ENCODE data around the gene ANK2.

The ANK2 gene

DNA sequence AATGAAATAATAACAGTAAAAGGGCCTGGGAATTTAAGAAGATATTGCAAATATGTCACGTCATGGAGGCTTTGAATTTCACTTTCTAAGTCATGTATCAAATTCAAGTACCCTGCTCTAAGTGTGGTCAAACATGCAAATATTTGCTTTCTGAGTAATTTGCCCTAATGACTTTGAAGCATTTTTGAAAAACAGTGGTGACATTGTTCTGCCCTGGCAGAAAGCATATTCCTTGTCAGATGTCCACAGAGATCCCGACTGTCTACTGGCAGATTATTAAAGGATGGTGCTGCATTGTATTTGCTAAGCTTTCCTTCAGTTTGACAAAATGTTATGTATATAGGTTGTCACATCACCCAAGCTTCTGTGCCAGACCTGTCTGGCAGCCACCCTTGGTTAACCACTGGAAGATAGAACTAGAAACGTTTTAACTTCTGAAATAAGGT lies 92.5 kb downstream of the ANK2 start:
- no peak overlapping the region for H3K27ac ChIP-seq (replicated peaks)
- DNase-seq (ENCODE audit: low read depth in 1 of 2, low spot score in 1 of 2), result no peak
- no peaks in the 10 kb centered on the region for H3K27me3 ChIP-seq (ENCODE audit: insufficient read depth, poor library complexity, severe bottlenecking)
- TF ChIP-seq GABPA (IDR thresholded peaks at IDR 0.05; ENCODE audit: low read depth) (no peak), CTCF (IDR thresholded peaks at IDR 0.05; ENCODE audit: insufficient read depth, low read length) (no peak), POLR2AphosphoS5 (IDR thresholded peaks at IDR 0.05; ENCODE audit: low read depth) (no peak), SPI1 (IDR thresholded peaks at IDR 0.05; ENCODE audit: borderline replicate concordance, low read depth) (no peak)
- TF ChIP-seq, protein P1, sequence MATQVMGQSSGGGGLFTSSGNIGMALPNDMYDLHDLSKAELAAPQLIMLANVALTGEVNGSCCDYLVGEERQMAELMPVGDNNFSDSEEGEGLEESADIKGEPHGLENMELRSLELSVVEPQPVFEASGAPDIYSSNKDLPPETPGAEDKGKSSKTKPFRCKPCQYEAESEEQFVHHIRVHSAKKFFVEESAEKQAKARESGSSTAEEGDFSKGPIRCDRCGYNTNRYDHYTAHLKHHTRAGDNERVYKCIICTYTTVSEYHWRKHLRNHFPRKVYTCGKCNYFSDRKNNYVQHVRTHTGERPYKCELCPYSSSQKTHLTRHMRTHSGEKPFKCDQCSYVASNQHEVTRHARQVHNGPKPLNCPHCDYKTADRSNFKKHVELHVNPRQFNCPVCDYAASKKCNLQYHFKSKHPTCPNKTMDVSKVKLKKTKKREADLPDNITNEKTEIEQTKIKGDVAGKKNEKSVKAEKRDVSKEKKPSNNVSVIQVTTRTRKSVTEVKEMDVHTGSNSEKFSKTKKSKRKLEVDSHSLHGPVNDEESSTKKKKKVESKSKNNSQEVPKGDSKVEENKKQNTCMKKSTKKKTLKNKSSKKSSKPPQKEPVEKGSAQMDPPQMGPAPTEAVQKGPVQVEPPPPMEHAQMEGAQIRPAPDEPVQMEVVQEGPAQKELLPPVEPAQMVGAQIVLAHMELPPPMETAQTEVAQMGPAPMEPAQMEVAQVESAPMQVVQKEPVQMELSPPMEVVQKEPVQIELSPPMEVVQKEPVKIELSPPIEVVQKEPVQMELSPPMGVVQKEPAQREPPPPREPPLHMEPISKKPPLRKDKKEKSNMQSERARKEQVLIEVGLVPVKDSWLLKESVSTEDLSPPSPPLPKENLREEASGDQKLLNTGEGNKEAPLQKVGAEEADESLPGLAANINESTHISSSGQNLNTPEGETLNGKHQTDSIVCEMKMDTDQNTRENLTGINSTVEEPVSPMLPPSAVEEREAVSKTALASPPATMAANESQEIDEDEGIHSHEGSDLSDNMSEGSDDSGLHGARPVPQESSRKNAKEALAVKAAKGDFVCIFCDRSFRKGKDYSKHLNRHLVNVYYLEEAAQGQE (IDR thresholded peaks at IDR 0.05; ENCODE audit: insufficient replicate concordance, low read depth), result no peak
- no peak overlapping the region for H3K4me3 ChIP-seq (replicated peaks; ENCODE audit: insufficient read depth, low read length)

DNA sequence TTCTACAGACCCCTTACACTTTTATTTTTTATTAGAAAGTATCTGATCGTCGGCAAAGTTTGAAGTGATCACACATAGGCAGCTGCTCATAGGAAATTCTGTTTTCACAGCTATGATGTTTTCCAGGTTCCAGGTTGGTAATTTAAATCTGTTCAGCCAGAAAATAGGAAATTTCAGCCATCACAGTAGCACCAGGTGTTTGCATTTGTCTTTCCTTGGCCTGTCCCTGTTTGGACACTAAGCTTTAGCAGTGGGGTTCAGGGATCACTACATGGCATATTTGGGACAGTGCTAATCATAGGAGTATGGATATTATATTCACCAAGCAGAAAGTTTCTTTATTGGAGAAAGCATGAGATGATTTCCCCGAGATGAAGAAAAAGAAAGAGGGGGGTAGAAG lies 92.9 kb downstream of the ANK2 start:
- no peak overlapping the region for H3K4me3 ChIP-seq (replicated peaks; ENCODE audit: insufficient read depth, low read length)
- H3K27me3 ChIP-seq (ENCODE audit: insufficient read depth, poor library complexity, severe bottlenecking), result no peaks in the 10 kb centered on the region
- H3K27ac ChIP-seq (replicated peaks), result no peak overlapping the region
- DNase-seq (ENCODE audit: low read depth in 1 of 2, low spot score in 1 of 2), result no peak
- no peak for TF ChIP-seq POLR2AphosphoS5 (IDR thresholded peaks at IDR 0.05; ENCODE audit: low read depth)
- TF ChIP-seq, protein P1 (IDR thresholded peaks at IDR 0.05; ENCODE audit: insufficient replicate concordance, low read depth), result no peak
- TF ChIP-seq GABPA (IDR thresholded peaks at IDR 0.05; ENCODE audit: low read depth), result no peak

DNA sequence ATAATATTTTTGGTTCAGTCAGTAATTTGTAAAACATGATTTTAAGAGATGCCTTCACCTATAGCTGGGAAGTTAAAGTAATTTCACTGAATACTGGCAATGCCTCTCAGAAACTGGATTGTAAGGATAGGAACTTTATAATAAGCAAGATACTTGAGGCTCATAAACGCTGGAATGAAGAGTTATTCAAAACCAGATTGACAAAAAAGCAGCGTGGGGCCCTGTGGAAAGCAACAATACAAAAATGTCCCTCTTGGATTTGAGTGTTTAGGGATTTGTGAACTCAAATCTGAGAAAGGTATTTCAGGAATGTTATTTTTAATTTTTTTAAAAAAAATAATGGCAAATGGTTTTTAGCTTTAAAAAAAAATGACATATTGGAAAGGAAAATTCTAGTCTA lies 94.6 kb downstream of the ANK2 start:
- no peak overlapping the region for H3K27ac ChIP-seq (replicated peaks)
- no peaks in the 10 kb centered on the region for H3K27me3 ChIP-seq (ENCODE audit: insufficient read depth, poor library complexity, severe bottlenecking)
- DNase-seq (ENCODE audit: low read depth in 1 of 2, low spot score in 1 of 2), result no peak
- no peak overlapping the region for H3K4me3 ChIP-seq (replicated peaks; ENCODE audit: insufficient read depth, low read length)
- TF ChIP-seq, protein P1 (IDR thresholded peaks at IDR 0.05; ENCODE audit: insufficient replicate concordance, low read depth), result no peak
- no peak for TF ChIP-seq CTCF (IDR thresholded peaks at IDR 0.05; ENCODE audit: insufficient read depth, low read length)
- TF ChIP-seq GABPA (IDR thresholded peaks at IDR 0.05; ENCODE audit: low read depth), result no peak
- TF ChIP-seq SPI1 (IDR thresholded peaks at IDR 0.05; ENCODE audit: borderline replicate concordance, low read depth), result no peak
- TF ChIP-seq POLR2AphosphoS5 (IDR thresholded peaks at IDR 0.05; ENCODE audit: low read depth), result no peak

GRCh38 chr4:113145147-113145518 lies 95.7 kb downstream of the ANK2 start:
- Histone ChIP-seq H3K27me3 (ENCODE audit: insufficient read depth, poor library complexity, severe bottlenecking) (no peaks in the 10 kb centered on the region), H3K4me3 (replicated peaks; ENCODE audit: insufficient read depth, low read length) (no peak overlapping the region), H3K27ac (replicated peaks) (no peak overlapping the region)
- DNase-seq (ENCODE audit: low read depth in 1 of 2, low spot score in 1 of 2), result no peak
- no peak for TF ChIP-seq POLR2AphosphoS5 (IDR thresholded peaks at IDR 0.05; ENCODE audit: low read depth)
- no peak for TF ChIP-seq CTCF (IDR thresholded peaks at IDR 0.05; ENCODE audit: insufficient read depth, low read length)
- TF ChIP-seq GABPA (IDR thresholded peaks at IDR 0.05; ENCODE audit: low read depth), result no peak
- TF ChIP-seq SPI1 (IDR thresholded peaks at IDR 0.05; ENCODE audit: borderline replicate concordance, low read depth), result no peak
- TF ChIP-seq, protein P1 (IDR thresholded peaks at IDR 0.05; ENCODE audit: insufficient replicate concordance, low read depth), result no peak
